Measurements from ENCODE around the gene IGFBP7. TPM values are rescaled to one million over a fixed set of nuclear protein-coding genes. Genes with fewer than 3 reads are reported as not detected.

The IGFBP7 gene
- total RNA-seq, 1 donor: 234 TPM

DNA sequence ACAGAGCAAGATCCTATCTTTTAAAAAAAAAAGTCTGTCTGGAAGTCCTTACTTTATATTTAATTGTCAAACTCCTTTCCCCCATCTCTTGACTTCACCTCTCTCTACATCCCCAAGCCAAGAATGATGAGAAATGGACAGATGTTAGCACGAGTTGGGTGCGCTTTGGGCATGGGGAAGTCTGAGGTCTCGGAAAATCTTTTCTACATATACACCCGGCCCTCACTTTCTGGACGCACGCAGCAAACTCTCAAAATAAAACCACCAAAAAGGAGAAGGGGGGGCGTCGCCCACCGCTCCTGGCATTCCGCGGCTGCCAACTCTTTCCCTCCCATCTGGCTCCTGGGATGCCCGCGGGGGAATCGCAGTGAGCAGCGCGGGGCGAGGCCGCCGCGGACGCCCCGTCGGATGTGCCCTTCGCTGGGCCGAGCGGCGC, 756 bp downstream of the IGFBP7 start:
- H3K4me3 ChIP-seq (ENCODE audit: low read depth, low read length): peak overlapping the region; percentile 85
- no peak for DNase-seq (ENCODE audit: low read depth)
- TF ChIP-seq, protein P1, sequence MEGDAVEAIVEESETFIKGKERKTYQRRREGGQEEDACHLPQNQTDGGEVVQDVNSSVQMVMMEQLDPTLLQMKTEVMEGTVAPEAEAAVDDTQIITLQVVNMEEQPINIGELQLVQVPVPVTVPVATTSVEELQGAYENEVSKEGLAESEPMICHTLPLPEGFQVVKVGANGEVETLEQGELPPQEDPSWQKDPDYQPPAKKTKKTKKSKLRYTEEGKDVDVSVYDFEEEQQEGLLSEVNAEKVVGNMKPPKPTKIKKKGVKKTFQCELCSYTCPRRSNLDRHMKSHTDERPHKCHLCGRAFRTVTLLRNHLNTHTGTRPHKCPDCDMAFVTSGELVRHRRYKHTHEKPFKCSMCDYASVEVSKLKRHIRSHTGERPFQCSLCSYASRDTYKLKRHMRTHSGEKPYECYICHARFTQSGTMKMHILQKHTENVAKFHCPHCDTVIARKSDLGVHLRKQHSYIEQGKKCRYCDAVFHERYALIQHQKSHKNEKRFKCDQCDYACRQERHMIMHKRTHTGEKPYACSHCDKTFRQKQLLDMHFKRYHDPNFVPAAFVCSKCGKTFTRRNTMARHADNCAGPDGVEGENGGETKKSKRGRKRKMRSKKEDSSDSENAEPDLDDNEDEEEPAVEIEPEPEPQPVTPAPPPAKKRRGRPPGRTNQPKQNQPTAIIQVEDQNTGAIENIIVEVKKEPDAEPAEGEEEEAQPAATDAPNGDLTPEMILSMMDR (IDR thresholded peaks at IDR 0.05; ENCODE audit: insufficient read depth, low read depth, low read length): no peak

DNA sequence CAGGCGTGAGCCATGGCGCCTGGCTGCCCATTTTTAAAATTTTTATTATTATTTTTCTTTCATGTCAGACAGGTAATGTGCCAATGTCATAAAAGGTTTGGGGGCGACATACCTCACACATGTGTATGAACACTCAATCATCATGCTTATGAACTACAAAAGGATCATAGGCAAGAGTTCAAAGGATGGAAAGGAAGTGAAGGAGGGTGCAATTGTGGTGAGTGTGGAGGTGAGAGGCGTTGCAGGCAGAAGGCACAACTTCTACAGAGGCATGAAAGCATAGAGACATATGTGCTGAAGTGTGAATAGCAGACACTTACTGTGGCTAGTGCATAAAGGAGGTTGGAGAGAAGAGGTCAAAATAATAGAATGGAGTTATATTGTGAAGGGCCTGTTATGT, 4.0 kb downstream of the IGFBP7 start:
- DNase-seq (ENCODE audit: low read depth): no peak
- TF ChIP-seq, protein P1 (IDR thresholded peaks at IDR 0.05; ENCODE audit: insufficient read depth, low read depth, low read length): no peak
- no peak overlapping the region for H3K4me3 ChIP-seq (ENCODE audit: low read depth, low read length)

DNA sequence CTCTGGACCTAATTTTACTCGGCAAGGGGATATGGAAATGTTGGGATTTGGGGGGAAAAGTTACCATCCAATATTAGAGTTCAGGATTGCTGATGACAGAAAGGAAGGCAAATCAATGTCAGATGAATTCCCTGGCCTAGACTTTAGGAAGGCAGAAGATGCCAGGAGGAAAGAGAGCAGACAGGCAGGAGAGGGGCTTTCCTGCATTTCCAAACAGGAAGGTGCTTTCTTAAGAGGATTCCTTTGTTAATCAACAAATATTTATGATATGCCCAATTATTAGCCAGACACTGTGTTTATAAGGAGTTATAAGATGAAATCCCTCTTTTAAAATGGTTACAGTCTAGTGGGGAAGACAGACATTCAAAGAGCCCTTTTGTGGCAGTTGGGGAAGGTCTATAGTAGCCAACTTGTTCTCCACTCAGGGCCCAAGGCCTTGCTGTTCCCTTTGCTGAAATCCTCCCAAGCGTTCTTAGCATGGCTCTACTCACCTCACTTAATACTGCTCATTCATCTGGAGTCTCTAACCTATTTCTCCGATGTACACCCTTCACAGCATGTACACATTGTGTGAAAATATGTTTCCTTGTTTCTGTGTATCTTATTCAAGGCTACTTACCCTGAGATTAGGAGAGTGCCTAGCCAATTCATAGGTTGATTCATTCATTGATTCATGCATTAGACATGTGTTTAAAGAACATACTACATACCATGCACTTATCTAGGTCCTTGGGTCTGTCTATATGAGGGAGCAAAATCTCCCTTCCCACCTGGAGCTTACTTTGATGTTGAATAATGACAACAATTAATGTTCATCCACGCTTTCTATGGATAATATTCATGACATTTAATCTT, 5.3 kb downstream of the IGFBP7 start:
- no peak for DNase-seq (ENCODE audit: low read depth)
- TF ChIP-seq, protein P1 (IDR thresholded peaks at IDR 0.05; ENCODE audit: insufficient read depth, low read depth, low read length): no peak
- H3K4me3 ChIP-seq (ENCODE audit: low read depth, low read length): no peak overlapping the region

DNA sequence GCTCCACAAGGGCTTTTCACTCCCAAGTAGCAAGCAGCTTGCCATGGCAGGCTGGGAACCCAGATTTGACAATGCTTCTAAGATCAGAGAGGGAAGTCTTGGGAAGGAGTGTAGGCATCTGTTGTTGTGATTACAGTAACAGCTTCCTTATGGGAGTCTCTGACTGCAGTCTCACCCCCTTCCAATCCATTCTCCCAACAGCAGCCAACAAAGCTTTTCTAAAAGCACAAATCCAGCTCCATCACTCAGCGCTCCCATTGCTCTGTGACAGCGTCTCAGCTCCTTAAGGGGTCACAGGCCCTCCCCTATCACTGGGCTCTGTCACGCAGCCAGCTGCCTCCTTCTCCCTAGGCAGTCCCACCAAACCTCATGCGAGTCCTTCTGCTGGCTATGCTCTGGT, 7.1 kb downstream of the IGFBP7 start:
- H3K4me3 ChIP-seq (ENCODE audit: low read depth, low read length): no peak overlapping the region
- peak; percentile 72 for DNase-seq (ENCODE audit: low read depth)
- TF ChIP-seq, protein P1 (IDR thresholded peaks at IDR 0.05; ENCODE audit: insufficient read depth, low read depth, low read length): no peak

DNA sequence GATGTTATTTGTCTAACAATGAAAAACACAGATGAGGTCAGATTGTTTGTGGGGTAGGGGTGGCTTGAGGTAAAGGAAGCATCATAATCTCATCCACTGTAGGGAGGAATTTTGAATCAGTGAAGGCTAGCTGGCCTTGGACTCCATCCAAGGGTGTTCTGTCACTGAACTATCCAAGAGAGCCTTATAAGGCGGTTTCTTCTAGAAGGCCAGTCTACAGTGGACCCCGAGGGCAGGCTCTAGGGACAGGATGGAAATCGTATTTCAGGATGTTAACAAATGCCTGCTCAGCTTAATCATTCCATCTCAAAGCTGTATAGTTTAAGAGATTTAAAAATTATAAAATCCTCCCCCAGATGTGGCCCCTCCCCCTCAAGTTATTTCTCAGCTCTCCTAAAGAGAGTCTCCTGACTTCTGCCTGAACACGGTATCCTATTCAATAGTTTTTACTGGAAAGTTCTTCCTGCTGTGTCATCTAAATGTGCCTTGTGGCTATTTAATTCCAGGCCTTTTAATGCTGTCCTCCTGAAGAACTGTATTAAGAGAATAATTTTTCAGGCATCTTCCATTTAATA, 8.0 kb downstream of the IGFBP7 start:
- H3K4me3 ChIP-seq (ENCODE audit: low read depth, low read length): no peak overlapping the region
- DNase-seq (ENCODE audit: low read depth): peak; percentile 93
- TF ChIP-seq, protein P1 (IDR thresholded peaks at IDR 0.05; ENCODE audit: insufficient read depth, low read depth, low read length): no peak

DNA sequence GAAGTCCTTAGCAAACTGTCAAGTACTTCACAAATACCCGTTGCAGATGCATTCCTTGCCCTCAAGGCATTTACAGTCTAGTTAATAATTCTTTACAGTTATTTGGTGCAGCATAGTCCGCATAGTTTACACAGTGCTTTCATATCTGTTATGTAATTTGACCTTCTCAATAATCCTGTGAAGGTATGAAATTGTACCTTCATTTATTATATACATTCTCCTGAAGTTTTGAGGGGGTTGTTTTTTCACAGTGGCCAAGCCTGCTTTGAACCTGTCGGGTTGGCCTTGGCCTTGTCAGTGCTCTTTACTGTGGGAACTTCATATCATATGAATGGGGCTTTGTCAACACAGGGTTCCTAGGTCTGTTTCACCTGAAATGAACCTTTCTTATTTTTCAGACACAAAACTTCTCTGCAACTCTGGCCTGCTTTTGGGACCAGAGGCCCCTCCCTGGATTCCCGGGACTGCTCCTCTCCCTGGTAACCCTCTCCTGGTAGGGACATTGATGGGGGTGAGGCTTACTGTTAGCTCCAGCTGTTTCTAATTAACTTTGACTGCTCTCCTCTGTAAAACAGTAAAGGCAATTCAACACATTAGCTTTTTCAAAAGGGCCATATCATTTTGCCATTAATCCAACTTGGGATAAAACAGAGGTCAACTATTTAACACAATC, 9.1 kb downstream of the IGFBP7 start:
- DNase-seq (ENCODE audit: low read depth): peak; percentile 60
- TF ChIP-seq, protein P1 (IDR thresholded peaks at IDR 0.05; ENCODE audit: insufficient read depth, low read depth, low read length): no peak
- H3K4me3 ChIP-seq (ENCODE audit: low read depth, low read length): no peak overlapping the region

Data from fibroblast of villous mesenchyme (primary cell).